PFSK-1 (cell line): ENCODE results near the gene ENTPD3.

Experiments
- POLR2AphosphoS5 ChIP-seq: IDR thresholded peaks from 2 replicates; pipeline ENCODE4 v1.6.1; 2012; ENCODE audit warnings: low read depth, mild to moderate bottlenecking, control low read depth, low read length, moderate library complexity
- TAF1 ChIP-seq: IDR thresholded peaks from 2 replicates; pipeline ENCODE4 v1.6.1; 2012; ENCODE audit warnings: low read length, control low read depth, borderline replicate concordance; ENCODE audit not compliant: insufficient read depth
- TF ChIP-seq, protein P1 (sequence below), 2 experiments: IDR thresholded peaks; 2 replicates each; pipeline versions ENCODE4 v1.6.1 to v1.8.0; 2011 to 2012; ENCODE audit warnings: low read depth in 2 of 2, low read length in 2 of 2, control low read depth in 1 of 2, inconsistent platforms in 1 of 2, mild to moderate bottlenecking in 1 of 2, moderate library complexity in 1 of 2; ENCODE audit not compliant: insufficient read depth in 1 of 2

- TF ChIP-seq POLR2AphosphoS5 = no peak
- TF ChIP-seq TAF1 = no peak
- TF ChIP-seq, protein P1, sequence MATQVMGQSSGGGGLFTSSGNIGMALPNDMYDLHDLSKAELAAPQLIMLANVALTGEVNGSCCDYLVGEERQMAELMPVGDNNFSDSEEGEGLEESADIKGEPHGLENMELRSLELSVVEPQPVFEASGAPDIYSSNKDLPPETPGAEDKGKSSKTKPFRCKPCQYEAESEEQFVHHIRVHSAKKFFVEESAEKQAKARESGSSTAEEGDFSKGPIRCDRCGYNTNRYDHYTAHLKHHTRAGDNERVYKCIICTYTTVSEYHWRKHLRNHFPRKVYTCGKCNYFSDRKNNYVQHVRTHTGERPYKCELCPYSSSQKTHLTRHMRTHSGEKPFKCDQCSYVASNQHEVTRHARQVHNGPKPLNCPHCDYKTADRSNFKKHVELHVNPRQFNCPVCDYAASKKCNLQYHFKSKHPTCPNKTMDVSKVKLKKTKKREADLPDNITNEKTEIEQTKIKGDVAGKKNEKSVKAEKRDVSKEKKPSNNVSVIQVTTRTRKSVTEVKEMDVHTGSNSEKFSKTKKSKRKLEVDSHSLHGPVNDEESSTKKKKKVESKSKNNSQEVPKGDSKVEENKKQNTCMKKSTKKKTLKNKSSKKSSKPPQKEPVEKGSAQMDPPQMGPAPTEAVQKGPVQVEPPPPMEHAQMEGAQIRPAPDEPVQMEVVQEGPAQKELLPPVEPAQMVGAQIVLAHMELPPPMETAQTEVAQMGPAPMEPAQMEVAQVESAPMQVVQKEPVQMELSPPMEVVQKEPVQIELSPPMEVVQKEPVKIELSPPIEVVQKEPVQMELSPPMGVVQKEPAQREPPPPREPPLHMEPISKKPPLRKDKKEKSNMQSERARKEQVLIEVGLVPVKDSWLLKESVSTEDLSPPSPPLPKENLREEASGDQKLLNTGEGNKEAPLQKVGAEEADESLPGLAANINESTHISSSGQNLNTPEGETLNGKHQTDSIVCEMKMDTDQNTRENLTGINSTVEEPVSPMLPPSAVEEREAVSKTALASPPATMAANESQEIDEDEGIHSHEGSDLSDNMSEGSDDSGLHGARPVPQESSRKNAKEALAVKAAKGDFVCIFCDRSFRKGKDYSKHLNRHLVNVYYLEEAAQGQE (IDR thresholded peaks at IDR 0.05; ENCODE audit: insufficient read depth in 1 of 2, low read depth in 2 of 2, low read length in 2 of 2) = no peak
Observed at GRCh38 chr3:40404591-40405198, 17.7 kb downstream of the ENTPD3 start.
